Activated naive CD8-positive, alpha-beta T cell treated with anti-CD3 and anti-CD28 coated beads, Interleukin-2, amount 50 U/mL, for 16 hours (primary cell): ENCODE data around the gene WASF3.

Experiments
- DNase-seq: peaks from one replicate; pipeline ENCODE4 v3.0.0-alpha.2; 2020; ENCODE audit warnings: low read depth, low spot score

The WASF3 gene

DNA sequence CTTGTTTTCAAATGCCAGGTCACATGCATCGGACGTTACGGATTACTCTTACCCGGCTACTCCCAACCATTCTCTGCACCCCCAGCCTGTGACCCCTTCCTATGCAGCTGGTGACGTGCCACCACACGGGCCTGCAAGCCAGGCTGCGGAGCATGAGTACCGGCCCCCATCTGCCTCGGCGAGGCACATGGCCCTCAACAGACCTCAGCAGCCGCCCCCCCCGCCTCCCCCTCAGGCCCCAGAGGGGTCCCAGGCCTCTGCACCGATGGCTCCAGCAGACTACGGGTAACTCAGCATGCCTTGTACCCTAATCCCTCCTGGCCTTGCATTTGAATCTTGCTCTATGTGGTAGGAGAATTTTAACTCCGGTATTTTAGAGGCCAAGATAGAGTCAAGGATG is 123.6 kb downstream of the WASF3 start:
- DNase-seq, result no peak

DNA sequence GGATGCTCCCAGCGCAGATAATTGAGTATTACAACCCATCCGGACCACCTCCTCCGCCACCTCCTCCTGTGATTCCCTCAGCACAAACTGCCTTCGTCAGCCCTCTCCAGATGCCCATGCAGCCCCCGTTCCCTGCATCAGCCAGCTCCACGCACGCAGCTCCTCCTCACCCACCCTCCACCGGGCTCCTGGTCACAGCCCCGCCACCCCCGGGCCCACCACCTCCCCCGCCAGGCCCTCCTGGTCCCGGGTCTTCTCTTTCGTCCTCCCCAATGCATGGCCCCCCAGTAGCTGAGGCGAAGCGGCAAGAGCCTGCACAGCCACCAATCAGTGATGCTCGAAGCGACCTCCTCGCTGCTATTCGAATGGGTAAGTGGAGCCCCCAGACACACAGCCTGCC is 125.1 kb downstream of the WASF3 start:
- no peak for DNase-seq

DNA sequence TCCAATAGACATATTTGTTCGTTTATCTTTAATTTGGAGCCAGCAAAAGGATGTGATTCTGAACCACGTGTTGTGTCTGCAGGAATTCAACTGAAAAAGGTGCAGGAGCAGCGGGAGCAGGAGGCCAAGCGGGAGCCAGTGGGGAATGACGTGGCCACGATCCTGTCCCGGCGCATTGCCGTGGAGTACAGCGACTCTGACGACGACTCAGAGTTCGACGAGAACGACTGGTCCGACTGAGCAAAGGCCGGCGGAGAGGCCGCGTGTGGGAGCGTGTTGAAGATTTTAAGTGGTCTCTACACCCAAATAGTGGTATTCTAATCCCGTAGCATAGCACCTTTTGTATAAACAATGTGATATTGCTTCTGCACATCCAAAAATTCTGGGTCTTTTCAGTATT is 128.1 kb downstream of the WASF3 start:
- no peak for DNase-seq

DNA sequence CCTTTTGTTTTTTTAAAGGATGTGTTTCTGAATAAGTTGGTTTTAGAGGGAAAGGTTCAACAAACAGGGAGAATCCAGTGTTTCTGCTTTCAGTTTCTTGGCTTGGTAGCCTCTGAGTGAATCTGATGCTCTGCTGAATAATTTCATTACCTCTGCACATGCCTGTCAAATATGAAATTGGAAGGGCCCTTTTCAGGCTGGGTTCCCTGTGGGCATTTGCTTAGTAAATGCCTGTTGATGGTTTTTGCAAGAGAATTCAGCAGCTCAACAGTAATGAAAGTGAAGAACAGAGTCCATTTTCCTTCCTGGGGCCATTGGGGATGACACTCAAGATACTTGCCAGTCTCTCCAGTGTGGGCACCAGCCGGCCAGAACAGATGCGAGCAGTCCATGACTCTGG is 128.8 kb downstream of the WASF3 start:
- DNase-seq, result no peak

DNA sequence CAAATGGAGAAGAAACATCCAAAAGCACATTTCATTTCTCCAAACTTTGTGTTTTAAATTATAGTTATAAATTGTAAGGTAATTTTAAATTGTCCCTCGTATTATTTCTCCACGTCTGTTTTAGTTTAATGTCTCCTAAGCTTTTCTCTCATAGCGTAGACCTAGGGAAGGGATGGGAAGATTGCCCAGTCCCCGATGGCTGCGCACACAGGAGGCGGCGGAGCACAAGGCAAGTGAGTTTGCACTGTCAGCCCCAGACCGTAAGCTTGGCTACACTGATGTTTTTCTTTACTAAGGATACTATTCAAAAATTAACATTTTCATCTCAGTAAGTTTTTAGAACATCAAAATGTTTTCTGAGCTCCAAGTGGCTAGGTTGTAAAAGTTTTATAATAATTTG is 130.8 kb downstream of the WASF3 start:
- no peak for DNase-seq

DNA sequence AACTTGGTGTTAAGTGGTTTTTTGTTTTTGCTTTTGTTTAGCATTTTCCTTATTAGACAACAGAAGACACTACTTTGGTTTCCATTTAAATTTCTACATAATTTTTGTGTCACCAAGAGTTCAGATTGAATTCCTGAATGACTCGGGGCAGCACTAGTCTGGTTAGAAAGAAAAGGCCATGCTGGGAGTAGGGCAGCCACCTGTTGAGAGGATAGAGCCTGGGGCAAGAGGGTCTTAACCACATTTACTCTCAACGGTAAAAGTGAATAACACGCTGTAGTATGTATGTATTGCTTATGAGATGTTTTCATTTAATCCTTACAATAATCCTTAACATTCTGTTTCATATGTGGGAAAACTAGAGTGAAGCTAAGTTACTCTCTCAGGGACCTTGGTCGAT is 131.5 kb downstream of the WASF3 start:
- no peak for DNase-seq

DNA sequence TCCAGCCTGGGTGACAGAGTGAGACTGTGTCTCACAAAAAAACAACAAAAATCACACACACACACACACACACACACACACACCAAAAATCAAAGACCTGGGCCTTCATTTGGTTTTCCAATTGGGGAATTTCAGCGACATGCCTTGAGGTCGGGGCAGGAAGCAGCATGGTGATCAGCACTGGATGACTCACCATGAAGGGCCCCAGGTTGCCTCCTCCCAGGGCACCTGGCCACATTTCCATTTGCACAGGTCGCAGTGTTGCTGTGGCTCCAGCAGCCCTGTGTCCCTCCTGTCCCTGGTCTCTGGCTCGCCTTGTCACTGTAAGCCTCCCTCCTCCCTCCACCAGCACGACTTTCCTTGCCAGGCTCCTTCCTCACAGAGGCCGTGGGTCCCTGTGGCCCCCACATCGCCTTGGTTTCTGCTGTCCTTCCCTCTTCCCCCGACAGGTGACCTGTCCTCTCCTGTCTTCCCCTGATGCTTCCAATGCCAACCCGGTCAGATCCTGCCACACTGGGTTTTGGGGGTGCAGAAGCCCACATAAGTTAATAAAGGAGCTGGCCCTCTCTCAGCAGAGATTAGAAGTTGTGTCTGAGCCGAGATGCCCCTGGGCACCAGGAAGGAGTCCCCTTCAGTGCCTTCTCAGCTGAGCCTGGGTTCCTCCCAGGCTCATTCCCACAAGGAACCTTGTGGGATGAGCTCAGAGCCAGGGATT is 136.4 kb downstream of the WASF3 start:
- DNase-seq, result no peak

DNA sequence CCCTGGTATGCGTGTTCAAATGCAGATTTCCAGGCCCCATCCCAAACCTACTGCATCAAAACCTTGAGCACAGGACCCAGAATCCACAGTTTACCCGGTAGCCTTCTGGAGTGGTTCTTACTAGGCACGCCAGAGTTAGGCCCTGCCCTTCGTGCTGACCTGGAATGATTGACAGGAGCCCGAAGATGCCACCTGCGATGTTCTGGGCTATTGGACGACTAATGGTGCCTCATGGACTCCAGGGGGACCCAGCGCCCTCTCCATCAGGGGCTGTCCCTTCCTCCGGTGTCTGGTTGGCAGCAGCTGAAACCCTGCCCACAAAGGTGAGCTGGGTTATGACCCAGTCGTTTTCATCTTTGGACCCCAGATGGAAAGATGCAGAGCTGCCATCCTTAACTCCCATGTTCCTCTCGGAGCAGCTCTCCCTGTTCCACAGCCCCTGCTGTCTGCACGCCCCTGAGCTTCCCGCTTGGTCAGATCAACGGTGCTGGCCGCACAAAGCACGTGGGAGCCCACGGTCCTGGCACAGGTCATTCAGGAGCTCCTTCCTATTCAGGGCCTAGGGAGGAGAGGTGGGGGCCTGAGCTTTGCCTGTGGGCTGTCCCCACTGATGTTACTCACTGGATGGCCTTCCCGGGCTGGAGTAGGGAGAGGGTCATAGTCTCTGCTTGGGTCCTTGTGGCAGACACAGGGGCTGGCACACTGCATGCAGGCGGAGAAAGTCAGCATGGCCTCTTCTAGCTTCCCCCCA is 137.3 kb downstream of the WASF3 start:
- no peak for DNase-seq

DNA sequence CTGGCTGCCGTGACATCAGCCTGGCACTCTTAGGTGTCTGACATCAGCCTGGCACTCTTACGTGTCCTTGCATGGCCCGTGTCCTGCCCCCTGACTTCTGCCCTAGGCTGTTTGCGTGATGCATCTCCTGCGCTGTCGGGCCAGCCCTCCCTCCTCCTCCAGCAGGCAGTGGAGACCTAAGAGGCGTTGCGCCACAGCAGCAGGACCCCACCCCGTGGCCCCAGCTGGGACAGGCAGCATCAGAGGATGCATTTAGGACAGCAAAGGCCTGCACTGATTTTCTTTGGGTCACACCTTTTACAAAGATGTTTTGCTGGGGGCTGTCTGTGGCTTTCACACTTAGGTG is 137.8 kb downstream of the WASF3 start:
- DNase-seq, result no peak

DNA sequence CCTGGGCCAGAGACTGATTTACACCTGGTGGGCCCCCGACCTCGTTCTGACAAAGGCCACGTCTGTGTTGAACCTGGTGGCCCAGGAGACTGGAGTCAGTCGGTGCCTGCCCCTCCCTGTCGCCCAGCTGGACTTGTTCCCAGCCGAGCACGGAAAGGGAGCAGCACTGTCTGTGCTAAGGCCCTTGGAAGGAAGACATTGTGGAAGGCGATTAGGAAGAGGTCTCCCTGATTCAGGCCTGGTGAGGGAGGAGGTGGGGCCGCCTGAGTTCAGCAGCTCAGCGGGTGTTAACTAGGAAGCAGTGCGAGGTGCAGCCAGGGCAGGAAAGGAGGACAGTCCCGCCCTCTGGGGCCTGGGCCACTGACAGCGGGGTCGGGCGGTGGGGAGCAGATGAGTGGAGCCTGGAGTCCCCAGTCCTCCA is 138.4 kb downstream of the WASF3 start:
- no peak for DNase-seq

DNA sequence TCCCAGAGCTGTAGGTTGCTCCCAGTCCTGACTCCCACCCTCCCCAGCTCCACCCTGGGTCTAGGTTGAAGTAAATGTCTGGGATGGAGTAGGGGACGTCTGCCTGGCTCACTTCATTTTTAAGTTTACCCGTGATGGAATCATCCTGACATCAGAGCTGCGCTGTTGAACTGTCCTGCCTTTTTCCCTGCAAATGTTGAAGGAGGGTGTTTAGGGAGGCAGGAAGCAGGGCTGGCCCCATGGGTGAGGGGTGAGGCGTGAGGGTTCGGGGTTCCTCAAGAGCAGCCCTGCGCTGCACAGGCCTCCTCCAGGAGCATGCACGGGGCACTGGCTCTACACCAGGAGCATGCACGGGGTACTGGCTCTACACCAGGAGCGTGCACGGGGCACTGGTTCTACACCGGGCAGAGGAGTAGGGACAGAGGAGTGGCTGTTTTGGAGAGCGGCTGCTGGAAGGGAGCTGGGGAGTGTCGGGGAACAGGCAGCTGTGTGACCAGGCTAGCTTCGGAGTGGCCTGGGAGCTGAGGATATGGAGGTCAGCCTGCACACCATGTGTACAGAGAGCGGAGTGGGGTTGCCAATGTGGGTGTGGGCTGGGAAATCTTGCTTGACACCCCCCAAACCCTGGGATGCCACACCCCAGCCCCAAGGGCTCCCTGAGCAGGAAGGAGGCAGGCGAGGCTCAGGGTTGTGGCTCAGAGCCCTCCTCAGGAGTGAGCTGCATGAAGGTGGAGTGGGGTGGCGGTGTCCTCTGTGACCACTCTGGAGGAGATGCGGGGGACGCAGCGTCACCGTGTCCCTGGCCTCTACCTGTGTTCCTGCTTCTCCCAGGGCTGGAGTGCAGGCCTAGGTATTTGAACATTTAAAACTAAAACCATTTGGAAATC is 139.8 kb downstream of the WASF3 start:
- DNase-seq, result no peak

DNA sequence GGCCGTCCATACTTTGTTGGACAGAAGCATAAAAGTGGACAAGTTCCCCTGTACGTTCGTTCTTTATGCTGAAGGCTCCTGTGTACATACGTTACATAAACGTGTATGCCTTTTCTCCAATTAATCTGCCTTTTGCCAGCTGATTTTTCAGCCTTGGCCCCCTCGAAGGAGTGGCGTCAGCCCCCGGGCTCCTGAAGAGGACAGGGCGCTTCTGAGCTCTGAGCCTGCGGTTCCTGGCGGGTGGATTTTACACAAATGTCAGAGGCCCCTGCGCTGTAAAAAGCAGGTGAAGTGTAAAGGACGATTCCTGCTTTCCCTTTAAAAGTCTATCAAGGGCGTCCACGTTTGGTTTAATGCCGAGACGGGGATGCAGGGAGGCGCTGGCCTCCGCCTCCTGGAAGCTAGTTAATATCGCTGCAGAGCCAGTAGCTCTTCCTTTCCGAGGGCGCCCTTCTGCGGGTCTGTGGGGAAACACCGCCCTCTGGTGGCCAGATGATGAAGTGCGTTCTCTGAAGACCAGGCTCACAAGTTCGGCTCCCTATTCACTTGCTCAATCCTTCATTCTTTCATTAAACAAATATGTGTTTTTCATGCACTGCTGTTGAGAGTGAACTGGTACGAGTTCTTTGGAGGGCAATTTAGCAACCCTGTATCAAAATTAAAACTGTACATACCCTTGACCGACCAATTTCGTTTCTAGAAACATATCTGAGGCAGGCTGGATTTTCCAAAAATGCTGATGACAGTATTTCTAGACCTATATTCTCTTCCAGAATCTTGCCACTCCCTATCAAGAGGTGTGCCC is 141.1 kb downstream of the WASF3 start:
- peak; percentile 54 for DNase-seq

DNA sequence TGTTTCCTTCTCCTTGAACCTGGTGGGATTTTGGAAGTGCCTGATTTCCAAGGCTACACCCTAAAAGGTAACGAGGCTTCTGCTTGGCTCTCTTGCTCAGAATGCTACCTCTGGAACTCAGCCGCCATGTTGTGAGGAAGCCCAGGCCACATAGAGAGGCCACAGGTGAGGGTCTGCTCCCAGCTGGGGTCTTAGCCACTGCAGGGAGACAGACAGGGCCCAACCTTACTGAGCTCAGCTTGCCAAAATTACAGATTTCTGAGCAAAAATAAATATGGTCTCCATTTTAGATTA is 141.7 kb downstream of the WASF3 start:
- no peak for DNase-seq

DNA sequence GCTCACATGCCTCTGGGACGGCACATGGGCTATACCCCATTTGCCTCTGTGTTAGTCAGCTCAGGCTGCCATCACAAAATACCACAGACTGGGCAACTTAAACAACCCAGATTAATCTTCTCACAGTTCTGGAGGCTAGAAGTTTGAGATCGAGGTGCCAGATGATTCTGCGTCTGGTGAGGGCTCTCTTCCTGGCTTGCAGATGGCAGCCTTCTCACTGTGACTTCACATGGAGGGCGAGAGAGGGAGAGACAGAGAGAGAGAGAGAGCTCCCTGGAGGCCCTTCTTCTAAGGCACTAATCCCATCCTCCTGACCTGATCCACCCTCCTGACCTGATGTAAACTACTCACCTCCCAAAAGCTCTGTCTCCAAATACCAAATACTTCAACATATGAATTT is 148.1 kb downstream of the WASF3 start:
- no peak for DNase-seq

DNA sequence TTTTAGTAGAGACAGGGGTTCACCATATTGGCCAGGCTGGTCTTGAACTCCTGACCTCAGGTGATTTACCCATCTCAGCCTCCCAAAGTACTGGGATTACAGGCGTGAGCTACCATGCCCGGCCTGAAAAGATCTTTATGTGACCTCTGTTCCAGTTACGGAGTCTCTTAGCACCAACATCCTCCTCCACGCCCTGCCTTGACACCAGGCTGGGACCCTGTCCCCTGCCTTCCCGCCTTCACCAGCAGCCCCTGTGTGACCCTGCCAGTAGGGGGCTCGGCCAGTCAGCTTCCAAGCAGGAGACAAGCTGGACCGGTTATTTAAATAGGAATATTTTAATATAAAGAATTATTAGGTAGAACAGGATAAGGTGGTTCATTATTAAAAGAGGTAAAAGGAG is 148.9 kb downstream of the WASF3 start:
- DNase-seq, result no peak

DNA sequence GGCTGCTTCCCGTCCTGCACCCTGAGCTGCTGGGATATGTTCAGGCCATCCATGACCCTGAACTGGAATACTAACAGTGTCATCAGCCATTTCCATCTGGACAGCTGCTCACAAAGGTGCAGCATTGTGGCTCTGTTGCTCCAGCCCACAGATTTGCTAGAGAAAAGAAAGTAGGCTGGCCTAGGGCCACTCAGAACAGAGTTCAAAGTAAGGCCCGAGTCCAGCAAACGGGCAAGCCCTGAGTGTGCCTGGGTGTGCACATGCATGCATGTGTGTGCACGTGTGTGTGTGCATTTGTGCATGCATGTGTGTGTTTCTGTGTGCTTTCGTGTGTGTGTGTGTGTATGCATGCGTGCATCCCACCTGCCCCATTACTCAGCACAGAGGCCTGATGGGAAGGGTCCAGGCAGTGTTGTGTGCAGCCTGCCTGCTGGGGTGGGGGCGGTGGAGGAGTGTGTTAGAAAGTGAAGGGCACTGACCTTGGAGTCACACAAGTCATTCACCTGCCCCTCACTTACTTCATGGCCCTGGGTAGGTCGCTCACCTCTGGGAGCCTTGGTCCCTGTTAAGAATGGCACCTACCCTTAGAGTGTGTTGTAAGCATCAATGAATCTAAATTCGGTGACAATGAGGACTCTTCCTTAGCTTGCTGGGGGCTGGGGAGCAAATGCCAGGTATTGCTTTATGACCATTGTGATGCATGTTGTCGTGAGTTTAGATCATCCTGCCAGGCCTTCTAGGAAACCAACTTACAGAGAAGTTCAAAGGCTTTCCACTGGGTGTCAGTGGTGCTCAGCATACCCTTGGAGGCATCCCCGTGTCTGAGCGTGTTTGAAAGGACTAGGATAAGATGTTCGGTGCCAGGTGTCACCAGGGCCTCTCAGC is 149.9 kb downstream of the WASF3 start:
- DNase-seq, result no peak

DNA sequence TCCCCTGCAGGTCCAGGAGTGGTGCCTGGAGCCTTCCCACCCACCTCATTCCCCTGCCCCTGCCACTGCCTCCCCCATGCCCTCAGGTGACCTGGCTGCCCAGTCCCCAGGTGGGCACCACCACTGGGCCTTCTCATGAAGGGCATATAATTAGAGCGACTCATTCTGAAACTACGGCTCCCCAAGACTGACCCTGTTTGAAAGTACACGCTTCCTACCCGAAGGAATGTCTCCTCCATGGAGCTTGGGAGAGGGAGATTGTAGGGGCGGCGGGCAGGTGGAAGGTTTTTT is 150.5 kb downstream of the WASF3 start:
- no peak for DNase-seq

DNA sequence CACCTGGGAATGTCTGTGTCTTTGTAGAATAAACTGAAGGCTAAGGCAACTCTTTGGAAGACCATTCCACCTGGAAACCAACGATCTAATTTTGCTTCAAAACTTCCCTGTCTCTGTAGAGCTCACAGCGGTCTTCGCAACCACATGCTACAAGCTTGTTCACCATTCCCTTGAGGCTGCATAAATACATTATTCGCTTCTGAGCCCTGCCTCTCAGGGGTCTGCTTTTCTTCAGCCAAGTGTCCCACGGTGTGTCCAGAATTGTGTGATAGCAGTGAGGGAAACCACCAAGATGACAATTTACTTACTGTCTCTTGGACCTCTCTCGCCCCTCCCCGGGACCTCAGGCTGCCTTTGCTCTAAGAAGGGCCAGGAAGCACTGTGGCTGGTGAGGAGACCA is 152.0 kb downstream of the WASF3 start:
- DNase-seq, result no peak

DNA sequence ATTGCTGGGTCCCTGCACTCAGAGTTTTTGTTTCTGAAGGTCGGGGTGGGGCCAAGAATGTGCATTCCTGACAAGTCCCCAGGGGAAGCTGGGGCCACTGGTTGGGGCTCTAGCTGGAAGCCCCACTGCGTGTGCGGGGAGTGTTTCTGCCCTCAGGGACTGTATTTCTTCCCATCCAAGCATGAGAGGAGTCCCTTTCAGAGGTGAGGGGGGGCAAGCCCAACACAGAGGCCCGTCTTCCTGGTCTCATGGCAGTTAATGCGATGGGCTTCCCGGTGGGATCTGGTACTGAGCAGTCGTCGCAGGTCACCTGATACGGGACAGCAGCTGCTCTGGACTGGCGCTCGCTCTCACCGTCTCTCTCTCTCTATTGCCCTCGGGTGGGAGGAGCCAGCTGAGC is 152.7 kb downstream of the WASF3 start:
- no peak for DNase-seq

DNA sequence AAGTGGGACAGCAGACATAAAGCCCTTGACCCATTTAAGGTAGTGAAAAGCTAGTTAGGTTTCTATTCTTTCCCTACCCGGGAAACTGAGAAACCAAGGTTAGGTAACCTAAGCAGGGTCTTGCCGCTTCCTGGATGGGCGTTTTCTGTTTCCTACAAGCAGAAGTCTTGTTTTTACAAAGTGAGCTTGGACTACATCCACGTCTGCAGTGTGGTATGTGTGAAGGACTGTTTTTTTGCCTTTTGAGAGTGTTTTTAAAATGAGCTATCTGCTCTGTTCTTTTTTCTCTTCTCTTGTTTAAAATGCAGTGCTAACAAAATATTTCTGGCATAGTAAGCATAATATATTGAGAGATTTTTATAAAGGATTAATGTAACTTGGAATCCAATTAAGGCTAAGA is 153.7 kb downstream of the WASF3 start:
- no peak for DNase-seq

DNA sequence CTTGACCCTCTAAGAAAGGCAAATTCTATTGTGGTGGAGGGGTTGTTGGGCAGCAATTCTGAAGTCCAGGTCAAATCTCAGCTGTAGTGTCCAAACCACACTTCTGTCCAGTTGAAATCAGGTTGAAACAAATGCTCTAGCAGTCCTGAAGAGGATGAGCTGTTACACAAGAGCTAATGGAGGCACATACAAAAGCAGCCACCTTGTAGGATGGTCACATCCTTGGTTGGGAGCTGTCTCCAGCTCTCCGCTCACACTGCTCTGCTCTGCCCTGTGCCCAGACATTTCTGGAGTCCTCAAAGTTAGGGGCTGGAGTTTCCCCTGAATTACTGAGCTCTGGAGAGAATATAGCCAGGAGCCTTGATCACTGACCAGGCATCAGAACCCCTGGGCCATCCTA is 155.9 kb downstream of the WASF3 start:
- no peak for DNase-seq
